HPDE6-E6E7 (cell line): ENCODE data around the gene AGXT.
A peak's percentile ranks its signal among the peaks of the same experiment; 100 is the strongest.

Experiments
- DNase-seq: peaks from one replicate; pipeline ENCODE4 v3.0.0; 2011; ENCODE audit warnings: missing footprints; ENCODE audit errors: extremely low spot score

The AGXT gene

GRCh38 chr2:240914645-240915525 is 46.3 kb downstream of the AGXT start:
- DNase-seq = no peak

- DNase-seq = no peak
These were observed 47.1 kb downstream of the AGXT start for GRCh38 chr2:240915526-240916341.

- no peak for DNase-seq
These were observed 48.0 kb downstream of the AGXT start for GRCh38 chr2:240916571-240917008.

- no peak for DNase-seq
These were observed 48.5 kb downstream of the AGXT start for GRCh38 chr2:240917009-240917683.

- DNase-seq = no peak
These were observed 49.1 kb downstream of the AGXT start for GRCh38 chr2:240917684-240918257.

GRCh38 chr2:240918258-240919091 is 49.9 kb downstream of the AGXT start:
- DNase-seq = no peak

GRCh38 chr2:240919161-240919781 is 50.6 kb downstream of the AGXT start:
- no peak for DNase-seq

- no peak for DNase-seq
These were observed 51.5 kb downstream of the AGXT start for GRCh38 chr2:240919786-240920782.

GRCh38 chr2:240920783-240921231 is 52.2 kb downstream of the AGXT start:
- no peak for DNase-seq

- peak; percentile 79 for DNase-seq
These were observed 52.8 kb downstream of the AGXT start for GRCh38 chr2:240921311-240921994.

- no peak for DNase-seq
These were observed 53.3 kb downstream of the AGXT start for GRCh38 chr2:240921995-240922244.

- no peak for DNase-seq
These were observed 53.8 kb downstream of the AGXT start for GRCh38 chr2:240922245-240922981.

GRCh38 chr2:240922982-240923537 is 54.4 kb downstream of the AGXT start:
- no peak for DNase-seq

GRCh38 chr2:240925191-240925567 is 56.6 kb downstream of the AGXT start:
- DNase-seq = no peak

- no peak for DNase-seq
These were observed 57.2 kb downstream of the AGXT start for GRCh38 chr2:240925568-240926515.

- DNase-seq = peak; percentile 49
These were observed 58.1 kb downstream of the AGXT start for GRCh38 chr2:240926516-240927389.
